ENCODE results near the gene PASK.

DNA sequence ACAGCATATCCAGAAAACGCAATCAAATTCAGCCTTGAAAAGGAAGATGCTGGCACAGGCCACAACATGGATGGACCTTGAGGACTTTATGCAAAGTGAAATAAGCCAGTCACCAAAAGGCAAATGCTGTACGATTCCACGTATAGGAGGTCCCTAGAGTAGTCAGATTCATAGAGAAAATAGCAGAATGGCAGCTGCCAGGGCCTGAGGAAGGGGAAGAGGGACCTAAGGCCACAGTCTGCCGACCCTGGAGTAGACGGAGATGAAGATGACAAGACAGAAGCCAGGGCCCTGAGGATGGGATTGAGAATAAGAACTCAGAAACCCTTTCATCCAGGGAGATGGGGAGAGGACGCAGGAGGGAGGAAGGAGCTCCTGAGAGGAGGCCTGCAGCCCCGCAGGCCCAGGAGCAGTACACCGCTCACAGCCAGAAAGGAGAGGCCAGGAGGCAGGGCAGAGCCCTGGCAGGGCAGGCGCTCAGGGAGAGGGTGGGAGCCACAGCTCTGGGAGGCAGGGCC is 39.1 kb downstream of the PASK start:
- TF ChIP-seq POLR2A (IDR thresholded peaks at IDR 0.05) (no peak), POLR2AphosphoS5 (IDR thresholded peaks at IDR 0.05) (no peak), EP300 (IDR thresholded peaks at IDR 0.05) (no peak)
- TF ChIP-seq, protein P1, sequence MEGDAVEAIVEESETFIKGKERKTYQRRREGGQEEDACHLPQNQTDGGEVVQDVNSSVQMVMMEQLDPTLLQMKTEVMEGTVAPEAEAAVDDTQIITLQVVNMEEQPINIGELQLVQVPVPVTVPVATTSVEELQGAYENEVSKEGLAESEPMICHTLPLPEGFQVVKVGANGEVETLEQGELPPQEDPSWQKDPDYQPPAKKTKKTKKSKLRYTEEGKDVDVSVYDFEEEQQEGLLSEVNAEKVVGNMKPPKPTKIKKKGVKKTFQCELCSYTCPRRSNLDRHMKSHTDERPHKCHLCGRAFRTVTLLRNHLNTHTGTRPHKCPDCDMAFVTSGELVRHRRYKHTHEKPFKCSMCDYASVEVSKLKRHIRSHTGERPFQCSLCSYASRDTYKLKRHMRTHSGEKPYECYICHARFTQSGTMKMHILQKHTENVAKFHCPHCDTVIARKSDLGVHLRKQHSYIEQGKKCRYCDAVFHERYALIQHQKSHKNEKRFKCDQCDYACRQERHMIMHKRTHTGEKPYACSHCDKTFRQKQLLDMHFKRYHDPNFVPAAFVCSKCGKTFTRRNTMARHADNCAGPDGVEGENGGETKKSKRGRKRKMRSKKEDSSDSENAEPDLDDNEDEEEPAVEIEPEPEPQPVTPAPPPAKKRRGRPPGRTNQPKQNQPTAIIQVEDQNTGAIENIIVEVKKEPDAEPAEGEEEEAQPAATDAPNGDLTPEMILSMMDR (IDR thresholded peaks at IDR 0.05): no peak
